ENCODE data around the gene MBTPS1. TPM values are rescaled to one million over a fixed set of nuclear protein-coding genes. Genes with fewer than 3 reads are reported as not detected.

Gene MBTPS1
- total and polyA plus RNA-seq, 9 of the 15 experiments (the other 6 are each of a cell fraction or from before 2014, with no cell fraction given): 2.8 to 57.6 (median 43.8) TPM

- TF ChIP-seq TEAD4 (IDR thresholded peaks at IDR 0.05; ENCODE audit: low read length) (no peak), TEAD4 (CRISPR knock-in tag; IDR thresholded peaks at IDR 0.05; ENCODE audit: borderline replicate concordance) (no peak), ZNF224 (CRISPR knock-in tag; IDR thresholded peaks at IDR 0.05) (no peak), CTCFL (IDR thresholded peaks at IDR 0.05; ENCODE audit: borderline replicate concordance, insufficient read depth, low read depth, low read length, poor library complexity, severe bottlenecking) (no peak), YY1 (IDR thresholded peaks at IDR 0.05; ENCODE audit: borderline replicate concordance in 1 of 3, control insufficient read depth in 1 of 3, extremely low read depth in 1 of 3, insufficient read depth in 3 of 3, insufficient read length in 1 of 3, insufficient replicate concordance in 2 of 3, low read depth in 1 of 3, low read length in 2 of 3) (no peak), POLR3G (IDR thresholded peaks at IDR 0.05; ENCODE audit: extremely low read depth, insufficient read length, insufficient replicate concordance) (no peak), BDP1 (IDR thresholded peaks at IDR 0.05; ENCODE audit: insufficient read depth, insufficient read length) (no peak), KLF1 (tag; IDR thresholded peaks at IDR 0.05) (no peak), ZHX1 (conservative IDR thresholded peaks at IDR 0.05; ENCODE audit: low read length) (no peak), HNRNPLL (IDR thresholded peaks at IDR 0.05; ENCODE audit: low read depth, low read length, poor library complexity, severe bottlenecking) (no peak), MAZ (CRISPR knock-in tag; conservative IDR thresholded peaks at IDR 0.05 in 1 of 2, IDR thresholded peaks at IDR 0.05 in 1 of 2) (no peak; a peak in 1 of 4 replicates), HLTF (IDR thresholded peaks at IDR 0.05) (no peak), TSHZ1 (CRISPR knock-in tag; IDR thresholded peaks at IDR 0.05) (no peak), SP2 (IDR thresholded peaks at IDR 0.05; ENCODE audit: extremely low read depth, low read depth, low read length, poor library complexity, severe bottlenecking) (no peak), PCBP1 (IDR thresholded peaks at IDR 0.05; ENCODE audit: low read depth, low read length, poor library complexity, severe bottlenecking) (no peak), ZNF695 (CRISPR knock-in tag; IDR thresholded peaks at IDR 0.05) (no peak), ZBTB9 (CRISPR knock-in tag; IDR thresholded peaks at IDR 0.05) (no peak)
Measured at GRCh38 chr16:84139628-84140258, 23.0 kb upstream of the MBTPS1 start (continued).
